K562 (cell line): Measurements from ENCODE around the gene COX6A2. TPM values are rescaled to one million over a fixed set of nuclear protein-coding genes. Genes with fewer than 3 reads are reported as not detected.
"Not testable (repeated sequence)": the region's sequence is repeated elsewhere in the genome, so short reads cannot be mapped to it uniquely, and the experiment has no call there.

Source experiments
- ATAC-seq: fragments of 200-7000 bp; cut with Tn5 transposase; 3 replicates; pipeline ENCODE4 v1.9.1; 2020; ENCODE audit warnings: moderate library complexity
- BruUV-seq: library from RNA; stranded (reverse); fragments of 400-500 nt; replicated peaks from 2 replicates; lab custom pipeline; 2021; lab: Mats Ljungman, UMichigan
- CTCF ChIA-PET: fragments of 300-600 bp; formaldehyde crosslinking; extraction: SDS; loops from one replicate; lab custom pipeline; 2021; ENCODE audit warnings: low intra/inter-chr PET ratio; lab: Yijun Ruan, JAX
- POLR2A ChIA-PET: fragments of 300-600, 350-650 bp; sonication (Branson Sonifier 250); formaldehyde crosslinking; extraction: SDS; loops from one replicate; lab custom pipeline; 2021; ENCODE audit warnings: antibody characterized with exemption, inconsistent platforms; lab: Yijun Ruan, JAX
- DNase-seq, 4 experiments: peaks; one replicate each; pipeline versions ENCODE4 v3.0.0 to v3.0.0-alpha.2; 2011 to 2018; ENCODE audit warnings: low spot score in 3 of 4, mixed read lengths in 3 of 4; ENCODE audit errors: extremely low read depth in 1 of 4
- FAIRE-seq: peaks from 2 replicates; lab custom pipeline; 2011; peaks lifted over from hg19 to GRCh38; lab: Jason Lieb, UNC
- H2AFZ ChIP-seq: 2 replicates; pipeline ENCODE4 v1.6.0; 2011; ENCODE audit warnings: low read depth, low read length, control low read depth, inconsistent platforms
- H3K27ac ChIP-seq: fragments of 200-600 bp; 3 replicates; pipeline ENCODE4 v1.8.0; 2011; ENCODE audit warnings: low read depth, mild to moderate bottlenecking, control low read depth, inconsistent platforms, low read length, moderate library complexity, mixed read lengths; ENCODE audit errors: extremely low read depth
- H3K27me3 ChIP-seq, 2 experiments: fragments of 300-600 bp in 1 of 2; 2 replicates in 1 of 2; 3 replicates in 1 of 2; pipeline versions ENCODE4 v1.6.0 to v1.8.0; 2011; ENCODE audit warnings: inconsistent platforms in 2 of 2, low read length in 2 of 2, mild to moderate bottlenecking in 1 of 2, mixed read lengths in 1 of 2, moderate library complexity in 1 of 2; ENCODE audit not compliant: control insufficient read depth in 2 of 2, insufficient read depth in 2 of 2
- H3K36me3 ChIP-seq: fragments of 300-600 bp; 3 replicates; pipeline ENCODE4 v1.8.0; 2011; ENCODE audit warnings: mild to moderate bottlenecking, low read length, inconsistent platforms; ENCODE audit not compliant: control insufficient read depth, insufficient read depth
- H3K4me1 ChIP-seq, 2 experiments: fragments of 200-600 bp in 1 of 2; replicated peaks in 1 of 2; 2 replicates in 1 of 2; 3 replicates in 1 of 2; pipeline versions ENCODE4 v1.5.1 to v1.8.0; 2011; ENCODE audit warnings: inconsistent platforms in 2 of 2, low read length in 2 of 2, mild to moderate bottlenecking in 1 of 2, mixed read lengths in 1 of 2, moderate library complexity in 1 of 2; ENCODE audit not compliant: control insufficient read depth in 2 of 2, insufficient read depth in 2 of 2
- H3K4me2 ChIP-seq: 2 replicates; pipeline ENCODE4 v1.6.1; 2011; ENCODE audit warnings: low read length, control low read depth, inconsistent platforms, mixed read lengths; ENCODE audit not compliant: insufficient read depth
- H3K4me3 ChIP-seq: fragments of 200-600 bp; sonication (generic), shearing (Covaris generic); 2 replicates; pipeline ENCODE4 v1.5.1; 2016; ENCODE audit warnings: control low read depth, inconsistent platforms
- H3K79me2 ChIP-seq: fragments of 200-600 bp; 3 replicates; pipeline ENCODE4 v1.8.0; 2011; ENCODE audit warnings: low read length, inconsistent platforms; ENCODE audit not compliant: control insufficient read depth, insufficient read depth
- H3K9ac ChIP-seq, 2 experiments: 2 replicates each; pipeline versions ENCODE4 v1.6.0 to v1.6.1; 2011; ENCODE audit warnings: low read depth in 2 of 2, low read length in 2 of 2, control low read depth in 1 of 2, inconsistent platforms in 1 of 2, mild to moderate bottlenecking in 1 of 2, mixed read lengths in 1 of 2; ENCODE audit not compliant: insufficient read depth in 1 of 2
- H3K9me1 ChIP-seq: one replicate; pipeline ENCODE4 v1.6.0; 2011; ENCODE audit warnings: inconsistent platforms, mild to moderate bottlenecking, low read length, moderate library complexity; ENCODE audit not compliant: control insufficient read depth, insufficient read depth
- H3K9me3 ChIP-seq: replicated peaks from 2 replicates; pipeline ENCODE4 v1.5.1; 2011; ENCODE audit warnings: low read depth, low read length, inconsistent platforms; ENCODE audit not compliant: control insufficient read depth, insufficient read depth
- H4K20me1 ChIP-seq: replicated peaks from 2 replicates; pipeline ENCODE4 v1.6.1; 2011; ENCODE audit warnings: low read length, inconsistent platforms, mixed read lengths; ENCODE audit not compliant: control insufficient read depth, insufficient read depth
- ETV5 ChIP-seq: sonication (generic); formaldehyde crosslinking; IDR thresholded peaks from 2 replicates; pipeline ENCODE4 v1.4.0; 2020; ENCODE audit warnings: low read depth, mild to moderate bottlenecking, missing genetic modification reagents
- KDM2B ChIP-seq: fragments of 250-450 bp; sonication (Bioruptor Pico); IDR thresholded peaks from 2 replicates; pipeline ENCODE4 v1.8.0; 2021; ENCODE audit warnings: mild to moderate bottlenecking, moderate library complexity
- NRF1 ChIP-seq, 2 experiments: fragments of 450-650 bp; IDR thresholded peaks in 1 of 2; conservative IDR thresholded peaks in 1 of 2; 2 replicates each; pipeline ENCODE4 v1.6.1; 2014; ENCODE audit warnings: mild to moderate bottlenecking in 2 of 2
- RBBP5 ChIP-seq: fragments of 200-600 bp; sonication (generic); IDR thresholded peaks from 2 replicates; pipeline ENCODE4 v1.6.1; 2012; ENCODE audit warnings: borderline replicate concordance, mild to moderate bottlenecking, low read length, control low read depth, inconsistent platforms; ENCODE audit not compliant: insufficient read depth, poor library complexity, severe bottlenecking
- RBM34 ChIP-seq: fragments of 200-400 bp; formaldehyde crosslinking; IDR thresholded peaks from 2 replicates; pipeline ENCODE4 v1.6.1; 2018; ENCODE audit warnings: low read length, borderline replicate concordance; ENCODE audit not compliant: insufficient read depth
- TRIM24 ChIP-seq, 2 experiments: fragments of 450-650 bp; IDR thresholded peaks; 2 replicates each; pipeline ENCODE4 v1.6.1; 2016
- ZNF431 ChIP-seq: sonication (generic); formaldehyde crosslinking; IDR thresholded peaks from 2 replicates; pipeline ENCODE4 v1.8.0; 2022; ENCODE audit warnings: mild to moderate bottlenecking, missing genetic modification reagents
- WGBS: fragments of 100-300 bp; shearing (Covaris generic); methylation state at CpG from one replicate; pipeline ENCODE4 v1.1.6; 2016; ENCODE audit warnings: low coverage, mixed read lengths; ENCODE audit not compliant: insufficient coverage; ENCODE audit errors: missing lambda C conversion rate; 5-methylcytosine and 5-hydroxymethylcytosine counted together
- in situ Hi-C: fragments of 300-500 bp; cut with MboI; formaldehyde crosslinking; loops from 4 replicates; pipeline ENCODE4 v1.15.0; 2018; ENCODE audit warnings: inconsistent platforms, mixed read lengths
- intact Hi-C: fragments of 100-400 bp; cut with micrococcal nuclease; formaldehyde crosslinking; loops from 2 replicates; pipeline ENCODE4 v1.14.2; 2022
- polyA plus RNA-seq, 8 experiments: library from polyadenylated mRNA; depleted of rRNA in 4 of 8; stranded (reverse) in 5 of 8; unstranded in 3 of 8; fragments of >200 nt; fragmentation: Nextera tagmentation in 2 of 8; fragmentation: Illumina TruSeq in 1 of 8; extraction: Ambion mirVana in 2 of 8; extraction: Trizol in 1 of 8; gene quantifications; 2 replicates each; pipeline versions ENCODE4 v1.2.1 to v1.2.3, GENCODE V29; 2011 to 2014; ENCODE audit warnings: inconsistent platforms in 1 of 8, missing spikeins in 1 of 8
- total RNA-seq, 7 experiments: library from RNA; depleted of rRNA in 6 of 7; stranded (reverse); fragments of >200 nt in 6 of 7; fragmentation: Illumina TruSeq in 2 of 7; extraction: Trizol in 2 of 7; gene quantifications; 2 replicates each; pipeline versions ENCODE4 v1.2.1 to v1.2.3, GENCODE V29; 2011 to 2021; ENCODE audit warnings: low replicate concordance in 1 of 7
- TF ChIP-seq, protein P1 (sequence below): fragments of 450-650 bp; IDR thresholded peaks from 2 replicates; pipeline ENCODE4 v1.6.1; 2016; ENCODE audit warnings: borderline replicate concordance

COX6A2 gene
- total and polyA plus RNA-seq, 9 of the 15 experiments (the other 6 are each of a cell fraction or from before 2014, with no cell fraction given) = not detected

DNA sequence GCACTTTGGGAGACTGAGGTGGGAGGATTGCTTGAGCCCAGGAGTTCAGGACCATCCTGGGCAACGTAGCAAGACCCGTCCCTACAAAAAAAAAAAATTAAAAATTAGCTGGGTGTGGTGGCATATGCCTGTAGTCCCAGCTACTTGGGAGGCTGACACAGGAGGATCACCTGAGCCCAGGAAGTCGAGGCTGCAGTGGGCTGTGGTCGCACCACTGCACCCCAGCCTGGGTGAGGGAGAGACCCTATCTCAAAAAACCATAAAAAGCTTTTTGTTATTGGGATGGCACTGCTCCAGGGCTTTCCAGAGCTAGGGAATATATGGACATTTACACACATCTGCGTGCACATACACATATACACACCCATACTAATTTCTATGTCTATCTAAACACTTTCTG, 23.0 kb upstream of the COX6A2 start (continued):
- no peak for TF ChIP-seq NRF1 (conservative IDR thresholded peaks at IDR 0.05 in 1 of 2, IDR thresholded peaks at IDR 0.05 in 1 of 2)
- TF ChIP-seq ETV5 = no peak
- no peak for TF ChIP-seq KDM2B (CRISPR knock-in tag)
- no peak for TF ChIP-seq RBBP5
- no peak for TF ChIP-seq RBM34
- TF ChIP-seq, protein P1, sequence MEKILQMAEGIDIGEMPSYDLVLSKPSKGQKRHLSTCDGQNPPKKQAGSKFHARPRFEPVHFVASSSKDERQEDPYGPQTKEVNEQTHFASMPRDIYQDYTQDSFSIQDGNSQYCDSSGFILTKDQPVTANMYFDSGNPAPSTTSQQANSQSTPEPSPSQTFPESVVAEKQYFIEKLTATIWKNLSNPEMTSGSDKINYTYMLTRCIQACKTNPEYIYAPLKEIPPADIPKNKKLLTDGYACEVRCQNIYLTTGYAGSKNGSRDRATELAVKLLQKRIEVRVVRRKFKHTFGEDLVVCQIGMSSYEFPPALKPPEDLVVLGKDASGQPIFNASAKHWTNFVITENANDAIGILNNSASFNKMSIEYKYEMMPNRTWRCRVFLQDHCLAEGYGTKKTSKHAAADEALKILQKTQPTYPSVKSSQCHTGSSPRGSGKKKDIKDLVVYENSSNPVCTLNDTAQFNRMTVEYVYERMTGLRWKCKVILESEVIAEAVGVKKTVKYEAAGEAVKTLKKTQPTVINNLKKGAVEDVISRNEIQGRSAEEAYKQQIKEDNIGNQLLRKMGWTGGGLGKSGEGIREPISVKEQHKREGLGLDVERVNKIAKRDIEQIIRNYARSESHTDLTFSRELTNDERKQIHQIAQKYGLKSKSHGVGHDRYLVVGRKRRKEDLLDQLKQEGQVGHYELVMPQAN = no peak

DNA sequence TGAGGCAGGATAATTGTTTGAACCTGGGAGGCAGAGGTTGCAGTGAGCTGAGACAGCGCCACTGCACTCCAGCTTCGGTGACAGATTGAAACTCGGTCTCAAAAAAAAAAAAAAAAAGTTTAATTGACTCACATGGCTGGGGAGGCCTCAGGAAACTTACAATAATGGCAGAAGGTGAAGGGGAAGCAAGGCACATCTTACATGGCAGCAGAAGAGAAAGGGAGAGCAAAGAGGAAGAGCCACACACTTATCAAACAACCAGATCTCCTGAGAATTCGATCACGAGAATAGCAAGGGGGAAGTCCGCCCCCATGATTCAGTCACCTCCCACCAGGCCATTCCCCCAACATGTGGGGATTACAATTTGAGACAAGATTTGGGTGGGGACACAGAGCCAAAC, 17.8 kb upstream of the COX6A2 start:
- WGBS = 47% methylated on average over 6 of the region's 6 CpGs
- POLR2A ChIA-PET = interaction anchor here (1.7 kb wide), 1 partner anchor 9 kb away, joined by 4 read pairs; no protein-coding TSS in a partner anchor
- intact Hi-C loops = loop anchor here (10.0 kb wide), 2 partner anchors 61 to 261 kb away; partner anchors contain the start of gene FUS
- H3K9ac ChIP-seq, BruUV-seq, H3K9me1 ChIP-seq, DNase-seq, H3K79me2 ChIP-seq, H3K9me3 ChIP-seq, H2AFZ ChIP-seq, H3K36me3 ChIP-seq, H3K27ac ChIP-seq, H3K4me3 ChIP-seq, FAIRE-seq, CTCF ChIA-PET, H3K27me3 ChIP-seq, H3K4me2 ChIP-seq, H4K20me1 ChIP-seq, ATAC-seq: not testable (repeated sequence)
- in situ Hi-C loops = loop anchor here (25.0 kb wide), 1 partner anchor 459 kb away; the partner anchor contains the start of gene HSD3B7
- H3K4me1 ChIP-seq = peaks cover 0 to 19% of the 10 kb centered on the region in 2 experiments; a peak in 2 of 5 replicates
- TF ChIP-seq TRIM24 (IDR thresholded peaks at IDR 0.05) (peak in 1 of 2 experiments; percentile 43; a peak in 1 of 4 replicates), ZNF431 (CRISPR knock-in tag) (peak; percentile 93)
